Neural progenitor cell (in vitro differentiated cells): Measurements from ENCODE around the gene BARHL2.

Experiments used
- CTCF ChIP-seq: fragments of 200-600 bp; sonication (generic); IDR thresholded peaks from 2 replicates; pipeline ENCODE4 v1.5.1; 2017; ENCODE audit warnings: antibody characterized with exemption, mild to moderate bottlenecking
- EZH2 ChIP-seq: fragments of 200-600 bp; sonication (generic); IDR thresholded peaks from 2 replicates; pipeline ENCODE4 v1.6.1; 2017; ENCODE audit warnings: antibody characterized with exemption, mild to moderate bottlenecking, moderate library complexity
- EZH2phosphoT487 ChIP-seq: fragments of 200-600 bp; sonication (generic); IDR thresholded peaks from 2 replicates; pipeline ENCODE4 v1.6.1; 2017; ENCODE audit warnings: antibody characterized with exemption

DNA sequence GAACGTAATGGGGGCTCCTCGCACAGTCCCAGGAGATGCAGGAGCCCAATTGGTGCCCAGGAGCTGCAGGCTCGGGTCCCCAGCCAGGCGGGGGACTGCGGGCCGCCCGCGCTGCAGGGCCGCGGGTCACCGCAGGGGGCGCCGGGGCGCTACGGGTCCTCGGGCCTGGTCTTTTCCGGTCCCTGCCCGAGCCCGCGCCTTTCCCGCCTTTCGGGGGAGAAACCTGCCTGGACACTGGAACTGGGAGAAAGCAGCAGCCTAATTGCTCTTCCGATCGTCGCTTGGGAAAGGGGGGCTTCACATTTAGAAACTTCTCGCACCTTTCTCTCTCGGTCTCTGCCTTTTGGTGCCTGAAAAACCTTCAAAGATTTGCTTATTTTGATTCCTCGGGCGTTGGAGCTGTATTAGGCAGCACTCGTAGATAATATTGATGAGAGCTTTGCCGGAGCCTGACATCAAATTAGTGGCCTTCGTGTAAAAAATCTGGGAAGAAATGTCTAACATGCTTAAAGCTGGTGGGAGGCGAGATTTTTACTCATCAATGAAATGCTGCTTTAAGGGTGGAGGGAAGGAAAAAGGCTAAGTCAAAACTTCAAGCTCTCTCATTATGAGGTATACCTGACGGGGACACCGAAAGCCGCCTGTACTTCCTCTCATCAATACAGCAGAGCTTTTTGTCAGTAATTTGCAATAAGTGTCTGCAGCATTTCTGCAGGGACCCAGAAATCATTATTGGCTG lies 12.6 kb upstream of the BARHL2 start:
- TF ChIP-seq CTCF (peak; percentile 84), EZH2 (no peak), EZH2phosphoT487 (peak; percentile 65)
